ENCODE results near the gene NQO2. TPM values are rescaled to one million over a fixed set of nuclear protein-coding genes. Genes with fewer than 3 reads are reported as not detected.

NQO2 gene
- total and polyA plus RNA-seq, 10 donors = 16.3 to 55.1 (median 30.7) TPM

GRCh38 chr6:2979819-2980464 is 19.8 kb upstream of the NQO2 start:
- no peaks in the 10 kb centered on the region for H3K27me3 ChIP-seq (replicated peaks in 1 of 7)
- TF ChIP-seq POLR2A (IDR thresholded peaks at IDR 0.05) = no peak
- H3K4me3 ChIP-seq = no peak overlapping the region
- no peak for DNase-seq
- no peaks in the 10 kb centered on the region for H3K9me3 ChIP-seq
- peak overlapping the region in 5 of 8 donors; percentile 69 to 81 (median 78) for H3K27ac ChIP-seq
- WGBS, 5 donors = 67 to 82% (median 73%) methylated on average over 2 of the region's 2 CpGs
- intact Hi-C loops (cut with DNase I; ENCODE audit: low total_unique reads) = loop anchor here (10.0 kb wide), 1 partner anchor 45 kb away; no protein-coding TSS in a partner anchor
- H3K36me3 ChIP-seq = no peaks in the 10 kb centered on the region
- peaks cover 7 to 62% (median 46%) of the 10 kb centered on the region in 6 donors for H3K4me1 ChIP-seq

GRCh38 chr6:2980465-2980855 is 19.2 kb upstream of the NQO2 start:
- Histone ChIP-seq H3K27ac (peak overlapping the region in 5 of 8 donors; percentile 69 to 81 (median 78)), H3K9me3 (no peaks in the 10 kb centered on the region), H3K4me3 (no peak overlapping the region), H3K4me1 (peaks cover 7 to 62% (median 46%) of the 10 kb centered on the region in 6 donors), H3K36me3 (no peaks in the 10 kb centered on the region), H3K27me3 (replicated peaks in 1 of 7) (no peaks in the 10 kb centered on the region)
- WGBS, 5 donors = 65 to 88% (median 72%) methylated on average over 3 of the region's 3 CpGs
- DNase-seq = no peak
- TF ChIP-seq POLR2A (IDR thresholded peaks at IDR 0.05) (no peak), POLR2AphosphoS5 (IDR thresholded peaks at IDR 0.05) (no peak), CTCF (IDR thresholded peaks at IDR 0.05 in 8 of 11, conservative IDR thresholded peaks at IDR 0.05 in 3 of 11) (no peak)
- intact Hi-C loops (cut with DNase I; ENCODE audit: low total_unique reads) = loop anchor here (10.0 kb wide), 1 partner anchor 46 kb away; no protein-coding TSS in a partner anchor

GRCh38 chr6:2982426-2983117 is 17.1 kb upstream of the NQO2 start:
- no peak for DNase-seq
- Histone ChIP-seq H3K9me3 (no peaks in the 10 kb centered on the region), H3K36me3 (no peaks in the 10 kb centered on the region), H3K4me1 (peaks cover 7 to 66% (median 48%) of the 10 kb centered on the region in 6 donors), H3K27ac (peak overlapping the region in 7 of 8 donors; percentile 46 to 81 (median 77)), H3K27me3 (replicated peaks in 1 of 7) (no peaks in the 10 kb centered on the region), H3K4me3 (no peak overlapping the region)
- WGBS, 5 donors = 81 to 92% (median 85%) methylated on average over 4 of the region's 4 CpGs
- TF ChIP-seq CTCF (IDR thresholded peaks at IDR 0.05 in 8 of 11, conservative IDR thresholded peaks at IDR 0.05 in 3 of 11) (no peak), POLR2A (IDR thresholded peaks at IDR 0.05) (no peak), POLR2AphosphoS5 (IDR thresholded peaks at IDR 0.05) (no peak)
- intact Hi-C loops (cut with DNase I; ENCODE audit: low total_unique reads) = loop anchor here (10.0 kb wide), 1 partner anchor 48 kb away; no protein-coding TSS in a partner anchor

GRCh38 chr6:2984738-2985406 is 14.8 kb upstream of the NQO2 start:
- Histone ChIP-seq H3K36me3 (no peaks in the 10 kb centered on the region), H3K27me3 (replicated peaks in 1 of 7) (no peaks in the 10 kb centered on the region), H3K4me3 (no peak overlapping the region), H3K27ac (no peak overlapping the region), H3K9me3 (no peaks in the 10 kb centered on the region), H3K4me1 (peaks cover 10 to 57% (median 42%) of the 10 kb centered on the region in 6 donors)
- DNase-seq = no peak
- TF ChIP-seq POLR2A (IDR thresholded peaks at IDR 0.05) = no peak
- no peak for TF ChIP-seq POLR2AphosphoS5 (IDR thresholded peaks at IDR 0.05)
- TF ChIP-seq CTCF (IDR thresholded peaks at IDR 0.05 in 8 of 11, conservative IDR thresholded peaks at IDR 0.05 in 3 of 11) = no peak
- intact Hi-C loops (cut with DNase I; ENCODE audit: low total_unique reads) = loop anchor here (10.0 kb wide), 1 partner anchor 50 kb away; no protein-coding TSS in a partner anchor
- WGBS, 5 donors = 92 to 93% (median 93%) methylated on average over 12 of the region's 12 CpGs
